Measurements from ENCODE around the gene ATM.
"Not testable (repeated sequence)": the region's sequence is repeated elsewhere in the genome, so short reads cannot be mapped to it uniquely, and the experiment has no call there.

The ATM gene

DNA sequence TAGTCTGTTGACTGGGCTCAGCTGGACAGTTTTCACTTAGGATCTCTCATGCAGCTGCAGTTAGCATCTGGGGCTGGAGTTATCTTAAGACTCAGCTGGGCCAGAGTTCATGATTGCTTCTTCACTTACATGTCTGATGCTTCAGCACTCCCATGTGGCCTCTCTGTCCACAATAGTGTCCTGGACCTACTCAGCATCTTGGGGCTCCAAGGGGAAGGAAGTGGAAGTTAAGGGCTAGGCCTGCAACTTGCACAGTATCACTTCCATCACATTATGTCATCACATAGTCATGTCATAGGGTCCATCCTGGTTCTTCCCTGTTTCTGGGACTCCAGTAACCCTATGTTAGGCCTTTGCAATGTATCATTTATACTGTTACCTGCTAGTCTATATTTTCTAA is 128.6 kb downstream of the ATM start:
- Mint-ChIP-seq H3K36me3 (peaks cover 78% of the 10 kb centered on the region), H3K9me3 (no peaks in the 10 kb centered on the region), H3K4me3 (no peak overlapping the region), H3K27ac (no peak overlapping the region), H3K4me1 (no peaks in the 10 kb centered on the region)
- ATAC-seq (no peak), DNase-seq (ENCODE audit: low spot score in 2 of 2) (no peak)

DNA sequence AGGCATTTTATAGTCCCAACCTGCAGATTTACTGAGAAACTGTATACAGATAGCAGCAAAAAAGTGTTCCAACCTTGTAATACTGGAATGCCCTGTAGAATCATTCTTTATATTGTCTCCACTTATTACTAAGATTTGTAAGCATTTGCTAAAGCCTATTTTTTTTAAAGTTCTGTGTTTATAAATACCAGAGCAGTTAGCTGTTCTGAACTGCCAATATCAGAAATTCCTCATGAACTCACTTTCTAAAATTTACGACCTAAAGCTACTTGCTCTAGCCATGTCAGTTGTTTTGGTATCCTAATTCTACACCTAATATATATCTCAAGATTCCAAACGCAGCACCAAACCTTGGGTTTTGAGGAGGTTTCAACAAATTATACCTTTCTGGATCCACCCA is 141.3 kb downstream of the ATM start:
- Mint-ChIP-seq H3K27ac (peak overlapping the region; percentile 26), H3K36me3 (peaks cover 31% of the 10 kb centered on the region), H3K4me3 (no peak overlapping the region), H3K9me3 (no peaks in the 10 kb centered on the region), H3K4me1 (no peaks in the 10 kb centered on the region)
- DNase-seq (ENCODE audit: low spot score in 2 of 2) (no peak), ATAC-seq (no peak)

DNA sequence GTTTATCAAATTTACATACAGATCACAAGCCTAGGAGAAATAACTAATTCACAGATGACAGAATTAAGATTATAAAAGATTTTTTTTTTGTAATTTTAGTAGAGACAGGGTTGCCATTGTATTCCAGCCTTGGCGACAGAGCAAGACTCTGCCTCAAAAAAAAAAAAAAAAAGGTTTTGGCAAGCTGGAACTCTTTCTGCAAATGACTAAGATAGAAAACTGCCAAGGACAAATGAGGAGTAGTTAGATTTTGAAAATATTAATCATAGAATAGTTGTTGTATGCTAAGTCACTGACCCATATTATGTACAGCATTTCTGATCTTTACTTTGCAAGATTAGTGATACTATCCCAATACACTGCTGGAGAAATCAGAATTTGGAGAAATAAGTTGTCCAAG is 145.3 kb downstream of the ATM start:
- Mint-ChIP-seq H3K36me3 (peaks cover 48% of the 10 kb centered on the region), H3K9me3 (peaks cover 2% of the 10 kb centered on the region), H3K4me1 (no peaks in the 10 kb centered on the region), H3K27ac (no peak overlapping the region), H3K4me3 (no peak overlapping the region)
- no peak for ATAC-seq
- DNase-seq (ENCODE audit: low spot score in 2 of 2): no peak

GRCh38 chr11:108369064-108369463 is 146.2 kb downstream of the ATM start:
- DNase-seq (ENCODE audit: low spot score in 2 of 2): no peak
- no peak overlapping the region for H3K4me3 Mint-ChIP-seq
- peaks cover 48% of the 10 kb centered on the region for H3K36me3 Mint-ChIP-seq
- peaks cover 2% of the 10 kb centered on the region for H3K9me3 Mint-ChIP-seq
- ATAC-seq: no peak
- H3K4me1 Mint-ChIP-seq: no peaks in the 10 kb centered on the region
- H3K27ac Mint-ChIP-seq: no peak overlapping the region

- Mint-ChIP-seq H3K27ac (no peak overlapping the region), H3K4me3 (no peak overlapping the region), H3K36me3 (peaks cover 43% of the 10 kb centered on the region), H3K9me3 (peaks cover 5% of the 10 kb centered on the region), H3K4me1 (no peaks in the 10 kb centered on the region)
- DNase-seq (ENCODE audit: low spot score in 2 of 2) (no peak), ATAC-seq (no peak)
Measured at GRCh38 chr11:108370315-108370714, 147.4 kb downstream of the ATM start.

DNA sequence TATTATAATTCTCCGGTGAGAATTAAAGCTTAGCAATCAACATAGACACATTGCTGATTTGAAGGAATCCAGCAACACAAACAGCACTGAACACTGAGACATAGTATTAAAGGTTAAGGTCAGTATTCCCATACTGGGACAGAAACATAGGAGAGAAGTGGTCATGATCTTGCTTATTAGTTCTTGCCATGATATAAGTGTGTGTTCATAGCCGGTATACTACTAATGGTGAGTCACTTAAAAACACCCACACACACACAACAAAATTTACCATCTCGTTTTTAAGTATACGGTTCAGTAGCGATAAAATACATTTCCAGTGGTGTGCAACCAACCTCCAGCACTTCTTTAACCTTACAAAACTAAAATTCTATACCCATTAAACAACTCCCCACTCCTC is 148.1 kb downstream of the ATM start:
- no peaks in the 10 kb centered on the region for H3K4me1 Mint-ChIP-seq
- H3K27ac Mint-ChIP-seq: no peak overlapping the region
- peaks cover 5% of the 10 kb centered on the region for H3K9me3 Mint-ChIP-seq
- no peak overlapping the region for H3K4me3 Mint-ChIP-seq
- ATAC-seq: no peak
- H3K36me3 Mint-ChIP-seq: peaks cover 36% of the 10 kb centered on the region
- no peak for DNase-seq (ENCODE audit: low spot score in 2 of 2)

GRCh38 chr11:108373505-108373904 is 150.6 kb downstream of the ATM start:
- ATAC-seq; DNase-seq (ENCODE audit: low spot score in 2 of 2); H3K27ac Mint-ChIP-seq; H3K9me3 Mint-ChIP-seq; H3K4me1 Mint-ChIP-seq; H3K4me3 Mint-ChIP-seq: not testable (repeated sequence)
- peaks cover 17% of the 10 kb centered on the region for H3K36me3 Mint-ChIP-seq

- no peak overlapping the region for H3K27ac Mint-ChIP-seq
- H3K9me3 Mint-ChIP-seq: no peaks in the 10 kb centered on the region
- H3K4me1 Mint-ChIP-seq: no peaks in the 10 kb centered on the region
- ATAC-seq: no peak
- H3K36me3 Mint-ChIP-seq: no peaks in the 10 kb centered on the region
- H3K4me3 Mint-ChIP-seq: no peak overlapping the region
- no peak for DNase-seq (ENCODE audit: low spot score in 2 of 2)
Measured at GRCh38 chr11:108388576-108388975, 165.7 kb downstream of the ATM start.

GRCh38 chr11:108392353-108392752 is 169.5 kb downstream of the ATM start:
- no peak for ATAC-seq
- H3K27ac Mint-ChIP-seq: no peak overlapping the region

GRCh38 chr11:108393046-108393445 is 170.2 kb downstream of the ATM start:
- Mint-ChIP-seq H3K4me1 (no peaks in the 10 kb centered on the region), H3K9me3 (no peaks in the 10 kb centered on the region), H3K4me3 (no peak overlapping the region), H3K27ac (no peak overlapping the region), H3K36me3 (no peaks in the 10 kb centered on the region)
- ATAC-seq (no peak), DNase-seq (ENCODE audit: low spot score in 2 of 2) (no peak)

More at GRCh38 chr11:108392353-108392752, 169.5 kb downstream of the ATM start:
- no peak for DNase-seq (ENCODE audit: low spot score in 2 of 2)
- Mint-ChIP-seq H3K9me3 (no peaks in the 10 kb centered on the region), H3K4me3 (no peak overlapping the region), H3K36me3 (no peaks in the 10 kb centered on the region), H3K4me1 (no peaks in the 10 kb centered on the region)

DNA sequence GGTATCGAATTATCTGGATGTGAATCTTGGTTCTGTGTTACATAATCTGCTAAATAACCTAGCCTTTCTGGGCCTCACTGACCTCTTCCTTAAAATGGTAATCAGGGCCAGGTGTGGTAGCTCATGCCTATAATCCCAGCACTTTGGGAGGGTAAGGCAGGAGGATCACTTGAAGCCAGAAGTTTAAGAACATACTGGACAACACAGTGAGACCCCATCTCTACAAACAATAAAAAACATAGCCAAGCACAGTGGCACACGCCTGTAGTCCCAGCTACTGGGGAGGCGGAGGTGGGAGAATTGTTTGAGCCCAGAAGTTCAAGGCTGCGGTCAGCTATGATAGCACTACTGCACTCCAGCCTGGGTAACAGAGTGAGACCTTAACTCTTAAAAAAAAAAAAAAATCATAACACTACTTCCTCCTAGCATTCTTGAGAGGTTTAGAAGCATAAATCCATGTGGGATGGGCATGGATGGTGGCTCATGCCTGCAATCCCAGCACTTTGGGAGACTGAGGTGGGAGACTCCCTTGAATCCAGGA is 171.9 kb downstream of the ATM start:
- DNase-seq (ENCODE audit: low spot score in 2 of 2) (no peak), ATAC-seq (no peak)
- no peaks in the 10 kb centered on the region for H3K9me3 Mint-ChIP-seq
- no peak overlapping the region for H3K4me3 Mint-ChIP-seq
- H3K36me3 Mint-ChIP-seq: no peaks in the 10 kb centered on the region
- H3K4me1 Mint-ChIP-seq: no peaks in the 10 kb centered on the region
- H3K27ac Mint-ChIP-seq: no peak overlapping the region

- H3K4me1 Mint-ChIP-seq; H3K27ac Mint-ChIP-seq; DNase-seq (ENCODE audit: low spot score in 2 of 2); H3K9me3 Mint-ChIP-seq; H3K4me3 Mint-ChIP-seq; ATAC-seq; H3K36me3 Mint-ChIP-seq: not testable (repeated sequence)
Measured at GRCh38 chr11:108396672-108397071, 173.8 kb downstream of the ATM start.

DNA sequence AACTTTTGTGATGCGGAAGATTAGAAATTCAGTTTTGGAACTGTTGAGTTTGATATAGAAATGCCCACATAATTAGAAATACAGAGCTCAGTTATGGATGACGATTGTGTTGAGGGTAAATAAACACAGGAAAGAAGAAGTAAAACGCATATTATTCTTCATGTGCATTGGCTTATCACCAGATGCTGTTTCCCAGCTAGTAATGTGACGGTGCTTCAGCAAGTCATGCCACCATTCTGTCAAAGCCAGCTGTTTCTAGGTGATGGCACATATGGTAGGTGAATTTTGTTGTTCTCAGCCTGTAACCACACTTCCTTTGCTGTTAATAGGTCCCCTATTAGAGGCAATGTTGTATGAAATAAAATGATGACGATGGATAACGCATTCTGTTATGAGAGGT is 175.6 kb downstream of the ATM start:
- Mint-ChIP-seq H3K4me1 (no peaks in the 10 kb centered on the region), H3K9me3 (no peaks in the 10 kb centered on the region), H3K27ac (no peak overlapping the region), H3K36me3 (no peaks in the 10 kb centered on the region), H3K4me3 (no peak overlapping the region)
- ATAC-seq (no peak), DNase-seq (ENCODE audit: low spot score in 2 of 2) (no peak)

DNA sequence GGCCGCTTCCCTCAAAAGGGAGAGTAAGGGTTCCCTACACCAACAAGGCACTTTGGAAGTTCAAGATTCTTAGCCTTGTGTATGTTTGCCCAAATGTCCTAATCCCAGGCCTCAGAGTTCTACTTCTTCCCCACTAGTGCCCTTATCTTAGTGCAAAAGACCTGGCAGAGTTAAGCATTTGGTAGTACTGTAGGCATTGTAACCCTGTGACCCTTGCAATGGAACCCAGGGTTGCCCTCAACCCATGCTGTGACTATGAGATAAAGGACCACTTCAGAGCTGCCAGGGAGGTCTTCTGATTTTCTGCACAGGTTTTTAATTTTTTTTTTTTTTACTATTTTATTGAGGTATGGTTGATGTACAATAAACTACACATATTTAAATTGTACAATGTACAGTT is 179.4 kb downstream of the ATM start:
- Mint-ChIP-seq H3K4me1 (no peaks in the 10 kb centered on the region), H3K36me3 (no peaks in the 10 kb centered on the region), H3K4me3 (no peak overlapping the region), H3K27ac (no peak overlapping the region), H3K9me3 (no peaks in the 10 kb centered on the region)
- ATAC-seq (no peak), DNase-seq (ENCODE audit: low spot score in 2 of 2) (no peak)

GRCh38 chr11:108403052-108403451 is 180.2 kb downstream of the ATM start:
- no peak for ATAC-seq
- Mint-ChIP-seq H3K4me1 (no peaks in the 10 kb centered on the region), H3K4me3 (no peak overlapping the region), H3K9me3 (no peaks in the 10 kb centered on the region), H3K27ac (no peak overlapping the region), H3K36me3 (no peaks in the 10 kb centered on the region)
- DNase-seq (ENCODE audit: low spot score in 2 of 2): no peak

- Mint-ChIP-seq H3K9me3 (no peaks in the 10 kb centered on the region), H3K4me1 (no peaks in the 10 kb centered on the region), H3K27ac (no peak overlapping the region), H3K36me3 (no peaks in the 10 kb centered on the region), H3K4me3 (no peak overlapping the region)
- ATAC-seq (no peak), DNase-seq (ENCODE audit: low spot score in 2 of 2) (no peak)
Measured at GRCh38 chr11:108405706-108406105, 182.8 kb downstream of the ATM start.

GRCh38 chr11:108414958-108415357 is 192.1 kb downstream of the ATM start:
- no peak for DNase-seq (ENCODE audit: low spot score in 2 of 2)
- H3K27ac Mint-ChIP-seq: no peak overlapping the region
- H3K36me3 Mint-ChIP-seq: no peaks in the 10 kb centered on the region
- no peaks in the 10 kb centered on the region for H3K9me3 Mint-ChIP-seq
- H3K4me3 Mint-ChIP-seq: no peak overlapping the region
- no peak for ATAC-seq
- no peaks in the 10 kb centered on the region for H3K4me1 Mint-ChIP-seq

All from stimulated activated effector memory CD8-positive, alpha-beta T cell treated with anti-CD3 and anti-CD28 coated beads, Interleukin-12 subunit alpha, Interleukin-12 subunit beta, amount 100 ng/mL, for 72 hours (primary cell).